Measurements from ENCODE around the gene VAMP8.
A peak's percentile ranks its signal among the peaks of the same experiment; 100 is the strongest.
"Not testable (repeated sequence)": the region's sequence is repeated elsewhere in the genome, so short reads cannot be mapped to it uniquely, and the experiment has no call there.

VAMP8 gene

DNA sequence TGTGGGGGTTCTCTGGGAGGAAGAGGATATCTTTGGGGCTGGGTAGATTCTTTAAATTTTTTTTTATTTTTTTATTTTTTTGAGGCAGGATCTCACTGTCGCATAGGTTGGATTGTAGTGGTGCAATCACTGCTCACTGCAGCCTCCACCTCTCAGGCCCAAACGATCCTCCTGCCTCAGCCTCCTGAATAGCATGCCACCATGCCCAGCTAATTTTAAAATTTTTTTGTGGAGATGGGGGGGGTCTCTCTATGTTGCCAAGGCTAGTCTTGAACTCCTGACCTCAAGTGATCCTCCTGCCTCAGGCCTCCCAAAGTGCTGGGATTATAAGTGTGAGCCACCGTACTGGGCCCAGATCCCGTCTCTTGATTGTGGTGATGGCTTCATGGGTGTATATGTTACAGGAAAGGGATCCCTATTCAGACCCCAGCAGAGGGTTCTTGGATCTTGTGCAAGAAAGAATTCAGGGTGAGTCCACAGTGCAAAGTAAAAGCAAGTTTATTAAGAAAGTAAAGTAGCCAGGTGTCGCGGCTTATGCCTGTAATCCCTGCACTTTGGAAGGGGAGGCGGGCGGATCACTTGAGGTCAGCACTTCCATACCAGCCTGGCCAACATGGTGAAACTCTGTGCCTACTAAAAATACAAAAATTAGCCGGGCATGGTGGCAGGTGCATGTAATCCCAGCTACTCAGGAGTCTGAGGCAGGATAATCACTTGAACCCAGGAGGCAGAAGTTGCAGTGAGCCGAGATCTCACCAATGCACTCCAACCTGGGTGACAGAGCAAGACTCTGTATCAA is 36.5 kb downstream of the VAMP8 start:
- TF ChIP-seq EZH2phosphoT487 (IDR thresholded peaks at IDR 0.05; ENCODE audit: borderline replicate concordance) (no peak), CTCF (conservative IDR thresholded peaks at IDR 0.05; ENCODE audit: low read length) (no peak)
- Histone ChIP-seq H3K9me3 (ENCODE audit: insufficient read depth, low read depth, low read length) (no peaks in the 10 kb centered on the region), H3K9ac (ENCODE audit: low read depth, low read length, poor library complexity, severe bottlenecking) (no peak overlapping the region), H2AFZ (ENCODE audit: low read length) (no peak overlapping the region), H3K27me3 (ENCODE audit: insufficient read depth, low read length, poor library complexity, severe bottlenecking) (no peaks in the 10 kb centered on the region), H3K4me1 (ENCODE audit: insufficient read depth, low read length, poor library complexity, severe bottlenecking) (peaks cover 23% of the 10 kb centered on the region), H3K9me2 (replicated peaks; ENCODE audit: low read depth, low read length) (no peaks in the 10 kb centered on the region), H3K4me3 (ENCODE audit: low read length, poor library complexity, severe bottlenecking) (no peak overlapping the region), H4K20me1 (ENCODE audit: insufficient read depth, low read length, poor library complexity, severe bottlenecking) (peaks cover 36% of the 10 kb centered on the region), H3F3A (ENCODE audit: low read depth) (no peaks in the 10 kb centered on the region; the same call in 1 of the 2 replicates), H3K36me3 (ENCODE audit: insufficient read depth, low read length) (peaks cover 6% of the 10 kb centered on the region; the same call in 1 of the 2 replicates), H3K4me2 (ENCODE audit: low read depth, low read length, poor library complexity, severe bottlenecking) (no peak overlapping the region), H3K79me2 (ENCODE audit: insufficient read depth, low read length) (peaks cover 60% of the 10 kb centered on the region)

DNA sequence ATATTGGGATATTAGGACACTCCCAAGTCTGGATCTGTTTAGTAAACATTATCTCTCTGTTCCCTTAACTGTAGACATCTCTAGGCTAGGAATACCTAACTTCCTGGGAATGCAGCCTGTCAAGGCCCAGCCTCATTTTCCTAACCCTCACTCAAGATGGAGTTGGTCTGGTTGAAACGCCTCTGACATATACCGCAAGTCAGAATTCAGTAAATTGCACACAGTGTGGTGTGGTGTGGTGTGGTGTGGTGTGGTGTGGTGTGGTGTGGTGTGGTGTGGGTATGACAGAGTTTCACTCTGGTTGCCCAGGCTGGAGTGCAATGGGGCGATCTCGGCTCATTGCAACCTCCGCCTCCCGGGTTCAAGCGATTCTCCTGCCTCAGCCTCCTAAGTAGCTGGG is 37.4 kb downstream of the VAMP8 start:
- Histone ChIP-seq H3K79me2 (ENCODE audit: insufficient read depth, low read length) (peaks cover 64% of the 10 kb centered on the region), H3K4me1 (ENCODE audit: insufficient read depth, low read length, poor library complexity, severe bottlenecking) (peaks cover 29% of the 10 kb centered on the region), H4K20me1 (ENCODE audit: insufficient read depth, low read length, poor library complexity, severe bottlenecking) (peaks cover 42% of the 10 kb centered on the region)
- H3K9me3 ChIP-seq (ENCODE audit: insufficient read depth, low read depth, low read length); H3K9ac ChIP-seq (ENCODE audit: low read depth, low read length, poor library complexity, severe bottlenecking); H3F3A ChIP-seq (ENCODE audit: low read depth); H3K27me3 ChIP-seq (ENCODE audit: insufficient read depth, low read length, poor library complexity, severe bottlenecking); H3K36me3 ChIP-seq (ENCODE audit: insufficient read depth, low read length); H2AFZ ChIP-seq (ENCODE audit: low read length); H3K9me2 ChIP-seq (replicated peaks; ENCODE audit: low read depth, low read length); H3K4me2 ChIP-seq (ENCODE audit: low read depth, low read length, poor library complexity, severe bottlenecking); H3K4me3 ChIP-seq (ENCODE audit: low read length, poor library complexity, severe bottlenecking): not testable (repeated sequence)

GRCh38 chr2:85615413-85615728 is 38.0 kb downstream of the VAMP8 start:
- peak overlapping the region; percentile 38 for H3K4me2 ChIP-seq (ENCODE audit: low read depth, low read length, poor library complexity, severe bottlenecking)
- no peak overlapping the region for H3K4me3 ChIP-seq (ENCODE audit: low read length, poor library complexity, severe bottlenecking)
- no peaks in the 10 kb centered on the region for H3K9me2 ChIP-seq (replicated peaks; ENCODE audit: low read depth, low read length)
- peaks cover 66% of the 10 kb centered on the region for H3K79me2 ChIP-seq (ENCODE audit: insufficient read depth, low read length)
- no peaks in the 10 kb centered on the region; the same call in 1 of the 2 replicates for H3F3A ChIP-seq (ENCODE audit: low read depth)
- TF ChIP-seq EZH2phosphoT487 (IDR thresholded peaks at IDR 0.05; ENCODE audit: borderline replicate concordance) (no peak), CTCF (conservative IDR thresholded peaks at IDR 0.05; ENCODE audit: low read length) (no peak)
- H3K9me3 ChIP-seq (ENCODE audit: insufficient read depth, low read depth, low read length) = no peaks in the 10 kb centered on the region
- no peaks in the 10 kb centered on the region for H3K27me3 ChIP-seq (ENCODE audit: insufficient read depth, low read length, poor library complexity, severe bottlenecking)
- peaks cover 13% of the 10 kb centered on the region; the same call in 1 of the 2 replicates for H3K36me3 ChIP-seq (ENCODE audit: insufficient read depth, low read length)
- H2AFZ ChIP-seq (ENCODE audit: low read length) = no peak overlapping the region
- peaks cover 26% of the 10 kb centered on the region for H3K4me1 ChIP-seq (ENCODE audit: insufficient read depth, low read length, poor library complexity, severe bottlenecking)
- H4K20me1 ChIP-seq (ENCODE audit: insufficient read depth, low read length, poor library complexity, severe bottlenecking) = peaks cover 43% of the 10 kb centered on the region
- H3K9ac ChIP-seq (ENCODE audit: low read depth, low read length, poor library complexity, severe bottlenecking) = no peak overlapping the region

GRCh38 chr2:85617723-85618122 is 40.3 kb downstream of the VAMP8 start:
- H3K79me2 ChIP-seq (ENCODE audit: insufficient read depth, low read length) = peaks cover 61% of the 10 kb centered on the region
- H3K4me3 ChIP-seq (ENCODE audit: low read length, poor library complexity, severe bottlenecking) = peak overlapping the region; percentile 95
- not testable (repeated sequence) for H3F3A ChIP-seq (ENCODE audit: low read depth); H3K9me3 ChIP-seq (ENCODE audit: insufficient read depth, low read depth, low read length); H3K27me3 ChIP-seq (ENCODE audit: insufficient read depth, low read length, poor library complexity, severe bottlenecking); H2AFZ ChIP-seq (ENCODE audit: low read length); H3K9me2 ChIP-seq (replicated peaks; ENCODE audit: low read depth, low read length)
- H3K36me3 ChIP-seq (ENCODE audit: insufficient read depth, low read length) = peaks cover 33% of the 10 kb centered on the region
- peaks cover 21% of the 10 kb centered on the region for H3K4me1 ChIP-seq (ENCODE audit: insufficient read depth, low read length, poor library complexity, severe bottlenecking)
- peak overlapping the region; percentile 96 for H3K4me2 ChIP-seq (ENCODE audit: low read depth, low read length, poor library complexity, severe bottlenecking)
- H3K9ac ChIP-seq (ENCODE audit: low read depth, low read length, poor library complexity, severe bottlenecking) = peak overlapping the region; percentile 94
- peaks cover 45% of the 10 kb centered on the region for H4K20me1 ChIP-seq (ENCODE audit: insufficient read depth, low read length, poor library complexity, severe bottlenecking)
